HEK293 (cell line): Measurements from ENCODE around the gene RAC3.

ENCODE experiments used
- CTCF ChIA-PET: fragments of 350-600 bp; formaldehyde crosslinking; extraction: SDS; loops from one replicate; lab custom pipeline; 2021; ENCODE audit warnings: antibody characterized with exemption; lab: Yijun Ruan, JAX
- POLR2A ChIA-PET: fragments of 300-600 bp; formaldehyde crosslinking; extraction: SDS; loops from one replicate; lab custom pipeline; 2020; ENCODE audit warnings: antibody characterized with exemption, inconsistent platforms; lab: Yijun Ruan, JAX
- H3K27ac ChIP-seq: fragments of 200-500 bp; sonication (Bioruptor generic); 2 replicates; pipeline ENCODE4 v1.5.1; 2014; ENCODE audit warnings: low read depth, low read length, control low read depth, inconsistent platforms; ENCODE audit errors: extremely low read depth
- H3K36me3 ChIP-seq, 2 experiments: fragments of 200-500 bp in 1 of 2; sonication (Bioruptor generic) in 1 of 2; 1 replicate in 1 of 2; 2 replicates in 1 of 2; pipeline ENCODE4 v1.5.1; 2014 to 2017; ENCODE audit warnings: inconsistent platforms in 2 of 2, low read length in 2 of 2; ENCODE audit not compliant: control insufficient read depth in 2 of 2, insufficient read depth in 1 of 2
- H3K4me1 ChIP-seq: fragments of 200-500 bp; sonication (Bioruptor generic); 2 replicates; pipeline ENCODE4 v1.5.1; 2014; ENCODE audit warnings: mild to moderate bottlenecking, low read length, inconsistent platforms; ENCODE audit not compliant: control insufficient read depth, insufficient read depth
- H3K4me3 ChIP-seq: 2 replicates; pipeline ENCODE4 v1.5.1; 2011; ENCODE audit warnings: low read depth, mild to moderate bottlenecking, control low read depth, low read length, moderate library complexity
- H3K9me3 ChIP-seq: fragments of 200-500 bp; sonication (Bioruptor generic); 2 replicates; pipeline ENCODE4 v1.5.1; 2014; ENCODE audit warnings: low read depth, low read length, inconsistent platforms; ENCODE audit not compliant: control insufficient read depth, insufficient read depth
- BCL11B ChIP-seq: fragments of 450-650 bp; formaldehyde crosslinking; IDR thresholded peaks from 2 replicates; pipeline ENCODE4 v1.5.1; 2016; ENCODE audit warnings: low read depth, missing biosample characterization, missing genetic modification characterization
- EGR2 ChIP-seq: fragments of 450-650 bp; formaldehyde crosslinking; IDR thresholded peaks from 2 replicates; pipeline ENCODE4 v1.5.1; 2016; ENCODE audit warnings: low read depth, missing biosample characterization, missing genetic modification characterization
- HOXC10 ChIP-seq: sonication (generic); formaldehyde crosslinking; IDR thresholded peaks from 2 replicates; pipeline ENCODE4 v1.8.1; 2023; ENCODE audit warnings: mild to moderate bottlenecking, missing genetic modification reagents
- KLF1 ChIP-seq: fragments of 450-650 bp; formaldehyde crosslinking; IDR thresholded peaks from 2 replicates; pipeline ENCODE4 v1.5.1; 2016; ENCODE audit warnings: missing biosample characterization, missing genetic modification characterization
- PATZ1 ChIP-seq: fragments of 450-650 bp; formaldehyde crosslinking; IDR thresholded peaks from 2 replicates; pipeline ENCODE4 v1.5.1; 2016; ENCODE audit warnings: missing biosample characterization, missing genetic modification characterization
- TCF7L2 ChIP-seq: IDR thresholded peaks from 2 replicates; pipeline ENCODE4 v1.6.1; 2011; ENCODE audit warnings: low read depth, mild to moderate bottlenecking, inconsistent platforms, low read length, moderate library complexity, borderline replicate concordance
- ZBTB10 ChIP-seq: fragments of 450-650 bp; formaldehyde crosslinking; IDR thresholded peaks from 2 replicates; pipeline ENCODE4 v1.5.1; 2016; ENCODE audit warnings: missing biosample characterization, missing genetic modification characterization
- ZBTB17 ChIP-seq: fragments of 450-650 bp; formaldehyde crosslinking; IDR thresholded peaks from 2 replicates; pipeline ENCODE4 v1.5.1; 2016; ENCODE audit warnings: missing biosample characterization, missing genetic modification characterization
- ZBTB6 ChIP-seq: fragments of 450-650 bp; formaldehyde crosslinking; IDR thresholded peaks from 2 replicates; pipeline ENCODE4 v1.5.1; 2017; ENCODE audit warnings: missing biosample characterization, missing genetic modification characterization
- ZFHX2 ChIP-seq: fragments of 450-650 bp; formaldehyde crosslinking; conservative IDR thresholded peaks from 2 replicates; pipeline ENCODE4 v1.5.1; 2016; ENCODE audit warnings: missing biosample characterization, missing genetic modification characterization
- ZNF24 ChIP-seq: fragments of 450-650 bp; formaldehyde crosslinking; IDR thresholded peaks from 2 replicates; pipeline ENCODE4 v1.5.1; 2016; ENCODE audit warnings: missing biosample characterization, missing genetic modification characterization
- ZNF266 ChIP-seq: fragments of 450-650 bp; formaldehyde crosslinking; IDR thresholded peaks from 2 replicates; pipeline ENCODE4 v1.5.1; 2016; ENCODE audit warnings: missing biosample characterization, missing genetic modification characterization, low read depth
- ZNF292 ChIP-seq: fragments of 450-650 bp; formaldehyde crosslinking; IDR thresholded peaks from 2 replicates; pipeline ENCODE4 v1.5.1; 2016; ENCODE audit warnings: low read depth, missing biosample characterization, missing genetic modification characterization, borderline replicate concordance
- ZNF341 ChIP-seq: fragments of 450-650 bp; formaldehyde crosslinking; IDR thresholded peaks from 2 replicates; pipeline ENCODE4; 2016; ENCODE audit warnings: low read depth, missing biosample characterization, missing genetic modification characterization
- ZNF398 ChIP-seq: fragments of 450-650 bp; formaldehyde crosslinking; IDR thresholded peaks from 2 replicates; pipeline ENCODE4 v1.5.1; 2017; ENCODE audit warnings: missing biosample characterization, missing genetic modification characterization
- ZNF423 ChIP-seq: fragments of 450-650 bp; formaldehyde crosslinking; IDR thresholded peaks from 2 replicates; pipeline ENCODE4 v1.5.1; 2016; ENCODE audit warnings: missing biosample characterization, missing genetic modification characterization
- ZNF548 ChIP-seq: fragments of 450-650 bp; formaldehyde crosslinking; IDR thresholded peaks from 2 replicates; pipeline ENCODE4 v1.5.1; 2016; ENCODE audit warnings: missing biosample characterization, missing genetic modification characterization
- ZNF596 ChIP-seq: fragments of 450-650 bp; IDR thresholded peaks from 2 replicates; pipeline ENCODE4 v1.5.0; 2018; ENCODE audit warnings: missing biosample characterization, mild to moderate bottlenecking, missing genetic modification characterization, moderate library complexity
- ZNF654 ChIP-seq: fragments of 450-650 bp; formaldehyde crosslinking; IDR thresholded peaks from 2 replicates; pipeline ENCODE4 v1.5.1; 2016; ENCODE audit warnings: low read depth, missing biosample characterization, missing genetic modification characterization
- ZNF837 ChIP-seq: fragments of 450-650 bp; formaldehyde crosslinking; IDR thresholded peaks from 2 replicates; pipeline ENCODE4 v1.5.1; 2016; ENCODE audit warnings: missing biosample characterization, missing genetic modification characterization

The RAC3 gene

GRCh38 chr17:81996232-81996756 lies 35.2 kb upstream of the RAC3 start:
- TF ChIP-seq EGR2 (tag by site-specific recombination) (peak; percentile 39; the same call in 1 of the 2 replicates), KLF1 (tag by site-specific recombination) (no peak), ZNF398 (tag by site-specific recombination) (no peak), ZNF24 (tag by site-specific recombination) (no peak), BCL11B (no peak), ZNF292 (tag by site-specific recombination) (no peak), ZNF596 (tag by site-specific recombination) (no peak), ZFHX2 (tag by site-specific recombination) (peak; percentile 28; the same call in 1 of the 2 replicates), ZBTB17 (no peak), ZNF423 (tag by site-specific recombination) (no peak)
- H3K4me1 ChIP-seq, result peaks cover 7% of the 10 kb centered on the region
- no peaks in the 10 kb centered on the region for H3K9me3 ChIP-seq
- no peak overlapping the region for H3K4me3 ChIP-seq
- CTCF ChIA-PET, result interaction anchor here (1.0 to 1.4 kb wide), 2 partner anchors 34 to 37 kb away, joined by 3 to 6 read pairs; no protein-coding TSS in a partner anchor
- no peak overlapping the region for H3K27ac ChIP-seq
- POLR2A ChIA-PET, result no interaction called here
- peaks cover 0 to 6% of the 10 kb centered on the region in 2 experiments; a peak in 1 of 3 replicates for H3K36me3 ChIP-seq

- ChIA-PET CTCF (interaction anchor here (0.6 to 1.4 kb wide), 6 partner anchors 23 to 342 kb away, joined by 3 to 7 read pairs (median 4); partner anchors contain the start of genes CENPX and NOTUM), POLR2A (interaction anchor here (0.6 to 0.9 kb wide), 6 partner anchors 12 to 296 kb away, joined by 3 to 5 read pairs (median 4); no protein-coding TSS in a partner anchor)
- peak; percentile 97 for TF ChIP-seq ZBTB6 (tag by site-specific recombination)
- TF ChIP-seq ZNF266 (tag by site-specific recombination), result no peak
- Histone ChIP-seq H3K4me3 (no peak overlapping the region), H3K9me3 (no peaks in the 10 kb centered on the region), H3K36me3 (peaks cover 0 to 6% of the 10 kb centered on the region in 2 experiments; a peak in 1 of 3 replicates), H3K4me1 (peaks cover 2% of the 10 kb centered on the region), H3K27ac (no peak overlapping the region)
Measured at GRCh38 chr17:81996757-81997441, 34.6 kb upstream of the RAC3 start.

- H3K9me3 ChIP-seq, result no peaks in the 10 kb centered on the region
- H3K36me3 ChIP-seq, result peaks cover 0 to 6% of the 10 kb centered on the region in 2 experiments; a peak in 1 of 3 replicates
- H3K27ac ChIP-seq, result no peak overlapping the region
- no peaks in the 10 kb centered on the region; the same call in 1 of the 2 replicates for H3K4me1 ChIP-seq
- ChIA-PET CTCF (interaction anchor here (0.6 to 1.3 kb wide), 2 partner anchors 39 to 203 kb away, joined by 3 to 5 read pairs; no protein-coding TSS in a partner anchor), POLR2A (no interaction called here)
- H3K4me3 ChIP-seq, result no peak overlapping the region
- TF ChIP-seq ZNF341 (tag by site-specific recombination) (no peak), ZNF654 (tag by site-specific recombination) (no peak), ZNF548 (tag by site-specific recombination) (no peak), ZNF837 (tag by site-specific recombination) (no peak), PATZ1 (tag by site-specific recombination) (no peak), ZBTB10 (tag by site-specific recombination) (no peak), TCF7L2 (no peak), HOXC10 (no peak)
Measured at GRCh38 chr17:81998212-81998611, 33.3 kb upstream of the RAC3 start.
